Stimulated activated CD4-positive, alpha-beta T cell treated with anti-CD3 and anti-CD28 coated beads, Interleukin-4, amount 100 ng/mL, for 1 hour (primary cell): Measurements from ENCODE around the gene ROBO1.

Source experiments
- DNase-seq: peaks from one replicate; pipeline ENCODE4 v3.0.0-alpha.2; 2020

The ROBO1 gene

DNA sequence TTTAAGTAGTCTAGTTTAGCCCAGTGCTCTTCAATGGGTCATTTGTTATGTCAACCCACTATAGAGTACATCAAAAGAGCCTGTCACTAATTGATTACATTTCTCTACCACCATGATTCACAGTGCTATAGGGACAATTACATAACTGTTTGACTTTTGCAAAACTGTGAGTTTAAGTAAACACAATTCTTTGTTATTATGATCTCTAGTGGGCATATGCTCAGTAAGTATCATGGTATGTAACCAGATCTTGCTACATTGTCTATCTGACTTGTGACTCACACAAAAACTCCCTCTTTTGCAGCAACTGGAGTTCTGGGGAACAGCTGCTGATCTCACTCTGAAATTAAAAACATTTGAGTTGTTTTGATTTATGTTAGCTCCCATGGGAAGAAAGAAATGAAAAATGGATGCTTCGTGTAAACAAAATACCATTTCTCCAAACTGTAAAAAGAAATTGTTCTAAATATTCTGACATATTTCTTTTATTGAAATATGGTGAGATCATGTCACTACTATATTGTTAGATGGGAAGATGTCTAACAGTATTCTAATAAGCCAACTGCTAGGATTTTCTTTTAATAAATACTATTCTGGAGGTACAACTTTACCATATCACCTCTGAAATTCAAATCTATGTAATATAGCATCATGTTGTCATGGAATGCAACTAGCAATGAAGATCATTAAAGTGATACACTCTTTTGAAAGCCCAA, 470.4 kb downstream of the ROBO1 start:
- DNase-seq, result no peak

GRCh38 chr3:79286882-79287281, 480.9 kb downstream of the ROBO1 start:
- DNase-seq, result no peak

DNA sequence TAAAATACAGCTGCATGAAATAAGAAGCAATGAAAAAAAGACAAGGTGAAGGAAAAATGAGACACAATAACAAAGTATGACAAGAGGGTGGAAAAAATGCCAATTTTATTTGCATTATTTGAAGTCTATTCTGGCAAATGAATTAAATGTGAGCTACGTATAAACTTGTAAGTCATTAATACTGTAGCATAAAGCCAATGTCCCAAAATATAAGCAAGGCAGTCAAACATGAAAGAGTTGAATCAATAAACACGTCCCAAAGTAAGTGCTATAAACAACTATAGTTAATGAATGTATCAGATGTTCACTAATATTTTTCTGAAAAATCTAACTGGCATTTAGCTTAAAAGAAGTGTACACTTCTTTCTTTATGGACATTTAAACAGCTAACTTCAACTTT, 481.9 kb downstream of the ROBO1 start:
- no peak for DNase-seq

- DNase-seq, result no peak
Observed at GRCh38 chr3:79285380-79285779, 482.4 kb downstream of the ROBO1 start.

DNA sequence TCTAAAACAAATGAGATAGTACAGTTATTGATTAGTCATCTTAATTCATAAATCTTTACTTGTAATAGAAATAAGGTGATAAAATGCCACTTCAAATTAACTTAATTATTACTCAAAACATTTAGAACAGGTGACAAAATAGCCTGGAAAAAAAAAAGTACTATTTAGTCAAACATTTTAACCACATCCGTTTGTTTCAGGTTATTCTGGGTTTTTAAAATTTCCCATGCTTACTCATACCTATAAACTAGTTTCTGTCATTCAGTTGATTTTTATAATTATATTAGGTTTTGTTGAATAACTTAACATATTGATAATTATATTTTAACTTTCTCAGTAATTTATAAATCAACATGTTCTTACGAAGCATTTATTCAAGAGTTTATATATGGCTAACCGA, 483.0 kb downstream of the ROBO1 start:
- no peak for DNase-seq

DNA sequence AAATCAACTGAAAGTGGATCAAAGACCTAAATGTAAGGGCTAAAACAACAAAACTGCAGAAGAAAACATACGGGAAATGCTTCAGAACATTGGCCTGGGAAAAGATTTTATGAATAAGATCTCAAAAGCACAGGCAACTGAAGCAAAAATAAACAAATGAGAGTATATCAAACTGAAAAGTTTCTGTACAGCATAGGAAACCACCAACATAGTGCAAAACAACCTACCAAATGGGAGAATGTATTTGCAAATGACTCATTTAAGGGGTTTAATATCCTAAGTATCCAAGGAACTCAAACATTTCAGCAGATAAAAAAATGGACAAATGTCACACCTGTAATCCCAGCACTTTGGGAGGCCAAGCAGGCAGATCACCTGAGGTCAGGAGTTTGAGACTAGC, 489.1 kb downstream of the ROBO1 start:
- DNase-seq, result no peak

DNA sequence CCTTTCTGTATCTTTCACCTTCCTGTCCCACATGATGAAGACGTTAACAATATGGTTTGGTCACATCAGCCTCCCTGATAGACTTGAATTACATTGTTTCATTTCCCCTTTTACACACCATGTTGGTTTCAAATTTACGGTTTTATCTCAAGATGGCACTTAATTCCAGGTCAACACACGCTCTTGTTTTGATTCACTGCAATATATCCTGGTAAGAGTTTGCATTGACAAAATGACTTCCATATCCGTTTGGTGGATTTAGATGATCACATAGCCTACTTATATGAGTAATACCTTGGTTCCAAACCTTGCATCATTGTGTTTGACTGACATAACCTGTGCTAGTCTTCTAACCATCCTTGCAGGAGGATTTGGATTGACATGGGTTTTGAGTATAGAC, 499.4 kb downstream of the ROBO1 start:
- DNase-seq, result no peak

DNA sequence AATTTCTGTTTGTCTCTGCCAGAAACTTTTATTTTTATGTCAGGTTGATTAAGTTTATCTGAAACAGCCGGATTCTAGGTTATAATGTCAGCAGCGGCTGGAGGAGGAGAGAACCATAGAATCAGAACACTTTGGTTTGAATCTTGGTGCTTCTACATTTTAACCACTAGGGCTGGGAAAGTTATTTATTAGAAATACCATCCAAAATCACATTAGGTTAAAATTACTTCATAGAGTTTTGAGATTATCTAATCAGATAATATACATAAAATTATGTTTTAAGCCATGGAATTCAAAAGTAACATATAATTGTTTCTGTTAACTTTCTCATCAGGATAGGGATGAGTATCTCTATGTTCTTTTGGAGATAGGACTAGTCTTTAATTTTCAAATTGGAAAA, 502.9 kb downstream of the ROBO1 start:
- DNase-seq, result no peak

DNA sequence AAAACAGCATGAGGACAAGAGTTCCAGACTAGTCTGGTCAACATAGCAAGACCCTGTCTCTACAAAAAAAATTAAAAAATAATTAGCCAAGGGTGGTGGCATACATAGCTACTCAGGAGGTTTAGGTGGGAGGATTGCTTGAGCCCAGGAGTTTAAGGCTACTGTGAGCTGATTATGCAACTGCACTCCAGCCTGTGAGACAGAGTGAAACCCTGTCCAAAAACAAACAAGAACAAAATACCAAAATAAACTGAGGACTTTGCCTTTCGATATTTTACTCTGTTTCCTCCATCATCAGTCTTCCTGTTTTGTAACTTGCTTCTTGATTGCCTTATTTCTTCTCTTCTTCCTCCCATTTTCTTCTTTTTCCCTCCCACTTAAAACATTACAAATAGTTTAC, 504.4 kb downstream of the ROBO1 start:
- DNase-seq, result no peak

DNA sequence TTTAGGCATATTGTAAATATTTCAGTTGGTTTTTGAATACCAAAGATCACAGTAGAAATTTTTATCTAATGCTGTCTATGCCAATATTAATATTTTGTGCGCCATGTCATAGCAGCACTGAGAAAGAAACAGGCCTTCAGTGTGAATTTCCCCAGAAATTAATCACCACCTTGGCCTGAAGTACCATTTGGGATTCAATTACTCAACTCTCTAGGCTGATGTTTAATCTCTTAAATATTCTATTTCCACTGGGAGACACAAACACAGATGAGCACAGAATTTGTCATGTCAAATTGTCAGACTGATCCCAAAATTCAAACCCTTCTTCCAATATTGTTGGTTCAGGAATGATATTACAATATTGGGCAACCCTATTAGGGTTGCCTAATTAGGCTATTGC, 509.3 kb downstream of the ROBO1 start:
- DNase-seq, result no peak

DNA sequence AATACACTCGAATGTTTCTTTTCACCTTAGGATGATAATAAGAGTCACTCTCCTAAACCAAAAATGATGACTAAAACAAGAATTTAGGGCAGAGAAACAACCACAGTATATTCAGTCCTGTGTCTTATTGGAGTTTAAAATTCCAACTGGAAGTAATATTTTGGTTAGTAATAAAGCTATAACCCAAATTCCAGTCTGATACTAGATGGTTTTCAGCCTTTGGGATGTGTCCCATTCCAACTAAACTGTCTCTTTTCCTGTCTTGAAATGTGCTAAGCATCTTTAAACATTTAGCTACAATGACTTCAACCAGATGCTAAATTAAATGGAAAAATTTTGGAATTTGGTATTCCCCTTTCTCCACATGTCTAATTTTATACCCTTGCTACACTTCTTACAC, 510.0 kb downstream of the ROBO1 start:
- no peak for DNase-seq

GRCh38 chr3:79255702-79256101, 512.1 kb downstream of the ROBO1 start:
- DNase-seq, result no peak

DNA sequence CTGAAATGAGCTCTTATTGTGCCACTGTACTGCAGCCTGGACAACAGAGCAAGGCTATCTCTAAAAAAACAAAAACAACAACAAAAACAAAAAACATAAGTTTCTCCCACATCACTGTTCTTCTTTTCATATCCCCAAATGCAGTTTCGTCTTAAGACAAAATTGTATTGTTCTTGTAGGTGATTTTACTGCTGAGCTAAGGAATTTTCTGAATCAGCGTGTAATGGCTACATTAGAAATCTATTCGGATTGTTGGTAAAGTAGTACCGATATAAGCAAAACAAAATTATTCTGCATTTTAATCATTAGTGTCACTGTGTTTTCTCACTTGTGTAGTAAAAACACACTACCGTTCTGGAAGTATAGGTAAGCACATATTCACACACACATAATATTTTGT, 512.5 kb downstream of the ROBO1 start:
- DNase-seq, result no peak

GRCh38 chr3:79253704-79254103, 514.1 kb downstream of the ROBO1 start:
- DNase-seq, result no peak

DNA sequence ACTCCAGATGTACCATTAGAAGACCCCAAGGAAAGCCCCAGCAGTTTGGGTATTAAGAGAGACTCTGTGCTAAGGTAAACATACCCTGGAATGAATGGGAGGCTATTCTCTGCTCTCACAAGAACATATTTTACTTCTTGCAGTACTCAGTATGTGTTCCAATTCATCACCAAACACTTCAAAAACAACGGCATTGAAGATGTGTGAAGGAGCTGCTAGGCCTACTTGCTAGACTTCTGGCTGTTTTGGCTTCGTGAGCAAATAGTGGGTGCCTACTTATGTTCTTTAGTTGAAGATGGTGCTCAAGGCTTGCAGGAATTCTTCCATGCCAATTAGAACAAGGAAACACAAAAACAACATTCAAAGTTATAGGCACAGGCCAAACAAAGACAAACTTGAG, 514.5 kb downstream of the ROBO1 start:
- no peak for DNase-seq

- no peak for DNase-seq
Observed at GRCh38 chr3:79250746-79251145, 517.1 kb downstream of the ROBO1 start.

DNA sequence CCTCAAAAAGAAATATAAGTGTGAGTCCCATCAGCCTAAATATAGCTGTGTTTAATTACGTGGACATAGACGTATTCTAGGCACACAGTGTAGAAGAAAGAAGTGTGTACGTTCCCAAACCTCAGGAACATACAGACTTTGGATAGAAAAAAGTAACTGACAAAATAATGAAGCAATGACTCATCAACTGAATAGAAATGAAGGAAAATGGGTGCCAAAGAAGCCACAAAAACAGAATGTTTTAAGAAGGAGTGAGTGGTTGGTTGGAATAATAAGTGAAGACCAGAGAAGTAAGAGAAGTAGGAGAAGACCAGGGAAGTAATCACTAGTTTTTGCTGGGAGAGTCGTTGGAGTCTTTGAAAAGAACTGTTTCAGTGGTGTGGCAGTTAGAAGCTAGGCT, 518.1 kb downstream of the ROBO1 start:
- DNase-seq, result no peak

DNA sequence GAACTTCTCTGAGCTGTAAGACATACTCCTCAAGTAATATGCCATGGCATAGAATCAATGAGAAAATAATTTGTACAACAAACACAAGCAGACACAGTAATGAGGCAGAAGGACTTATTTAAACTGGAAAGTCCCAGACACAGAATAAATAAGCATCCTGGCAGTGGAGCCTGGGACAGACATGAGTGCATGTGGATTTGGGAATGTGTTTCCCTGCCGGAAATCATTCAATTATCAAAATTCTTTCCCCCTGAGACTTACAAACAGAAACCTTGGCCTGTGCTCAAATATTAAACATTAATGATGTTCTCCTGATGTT, 520.1 kb downstream of the ROBO1 start:
- no peak for DNase-seq

GRCh38 chr3:79246875-79247724, 520.7 kb downstream of the ROBO1 start:
- DNase-seq, result no peak

- no peak for DNase-seq
Observed at GRCh38 chr3:79245284-79246138, 522.3 kb downstream of the ROBO1 start.

GRCh38 chr3:79236496-79236895, 531.3 kb downstream of the ROBO1 start:
- DNase-seq, result no peak

DNA sequence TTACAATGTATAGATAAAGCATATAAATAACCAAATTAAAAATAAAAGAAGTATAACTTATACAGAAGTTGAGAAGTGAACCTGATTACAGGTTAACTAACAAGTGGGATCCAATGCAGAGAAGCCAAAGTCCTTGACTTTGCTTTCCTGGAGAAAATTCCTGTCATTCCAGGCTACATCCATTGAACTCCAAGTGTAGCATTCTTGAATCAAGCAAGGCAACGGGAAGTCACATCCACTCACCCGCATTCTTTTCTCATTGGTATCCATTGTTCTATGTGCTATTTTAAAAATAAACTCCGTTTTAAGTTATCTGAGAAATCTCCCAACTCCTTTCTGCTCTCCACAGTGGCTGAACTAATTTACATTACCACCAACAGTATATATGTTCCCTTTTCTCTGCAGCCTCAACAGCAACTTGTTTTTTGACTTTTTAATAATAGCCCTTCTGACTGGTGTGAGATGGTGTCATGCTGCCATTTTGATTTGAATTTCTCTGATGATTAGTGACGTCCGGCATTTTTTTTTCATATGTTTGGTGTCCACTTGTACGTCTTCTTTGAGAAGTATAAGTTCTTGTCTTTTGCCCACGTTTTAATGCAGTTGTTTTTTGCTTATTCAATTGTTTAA, 534.3 kb downstream of the ROBO1 start:
- DNase-seq, result no peak

- DNase-seq, result no peak
Observed at GRCh38 chr3:79230266-79230665, 537.5 kb downstream of the ROBO1 start.
